ENCODE results near the gene SUGCT. TPM values are rescaled to one million over a fixed set of nuclear protein-coding genes. Genes with fewer than 3 reads are reported as not detected.
A peak's percentile ranks its signal among the peaks of the same experiment; 100 is the strongest.

SUGCT gene
- 1 to 10 TPM; 2.3 to 4.5 (median 4.0) TPM for total RNA-seq

- Histone ChIP-seq H3K36me3 (no peaks in the 10 kb centered on the region), H3K27me3 (no peaks in the 10 kb centered on the region), H3K27ac (peak within 1 kb of the TSS; percentile 84 to 90), H3K9me3 (no peaks in the 10 kb centered on the region), H3K4me1 (peaks cover 0 to 5% of the 10 kb centered on the region in 2 donors), H3K4me3 (peak within 1 kb of the TSS; percentile 91 to 97 (median 97))
- intact Hi-C loops (cut with DNase I; ENCODE audit: low total_unique reads) = no loop called here
- peak; percentile 74 to 85 for DNase-seq (ENCODE audit: low spot score in 2 of 2)
- TF ChIP-seq POLR2A (IDR thresholded peaks at IDR 0.05) (peak; percentile 28), CTCF (IDR thresholded peaks at IDR 0.05) (peak; percentile 76 to 93 (median 87)), POLR2AphosphoS5 (IDR thresholded peaks at IDR 0.05) (peak in 2 of 3 donors; percentile 77 to 91)
Observed at GRCh38 chr7:40134428-40135316, at the start of gene SUGCT, which contains the start of gene MPLKIP. TSS of gene SUGCT (plus strand) at chr7:40135005. TSS of gene MPLKIP (minus strand) at chr7:40134622. CDS start at chr7:40134567, 55 bp downstream.

DNA sequence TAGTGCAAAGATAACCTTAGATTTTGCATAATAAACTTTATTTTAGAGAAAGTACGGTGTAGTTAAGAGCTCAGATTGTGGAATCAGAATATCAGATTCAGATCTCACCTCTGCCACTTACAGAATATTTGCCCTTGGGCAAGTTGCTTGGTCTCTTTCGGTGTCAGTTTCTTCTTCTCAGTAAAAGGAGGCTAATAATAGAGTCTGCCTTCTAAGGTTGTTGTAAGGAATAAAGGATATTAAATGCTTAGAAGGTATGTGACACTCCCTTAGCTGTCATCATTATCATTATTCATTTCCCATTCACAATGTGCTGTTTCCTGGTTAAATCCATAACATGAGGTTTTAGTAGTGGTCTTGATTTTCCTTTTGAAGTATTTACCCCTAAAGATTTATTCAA lies 42.6 kb upstream of the SUGCT start:
- no peak for TF ChIP-seq POLR2A (IDR thresholded peaks at IDR 0.05)
- intact Hi-C loops (cut with DNase I; ENCODE audit: low total_unique reads) = no loop called here
- DNase-seq (ENCODE audit: low spot score in 2 of 2) = no peak
- Histone ChIP-seq H3K27me3 (no peaks in the 10 kb centered on the region), H3K36me3 (peaks cover 9% of the 10 kb centered on the region), H3K4me1 (no peaks in the 10 kb centered on the region), H3K4me3 (no peak overlapping the region), H3K9me3 (no peaks in the 10 kb centered on the region), H3K27ac (no peak overlapping the region)

- intact Hi-C loops (cut with DNase I; ENCODE audit: low total_unique reads) = no loop called here
- H3K4me3 ChIP-seq = no peak overlapping the region
- no peaks in the 10 kb centered on the region for H3K4me1 ChIP-seq
- H3K27me3 ChIP-seq = no peaks in the 10 kb centered on the region
- no peaks in the 10 kb centered on the region for H3K9me3 ChIP-seq
- DNase-seq (ENCODE audit: low spot score in 2 of 2) = no peak
- H3K27ac ChIP-seq = peak overlapping the region in 1 of 2 donors; percentile 14
- TF ChIP-seq CTCF (IDR thresholded peaks at IDR 0.05) (no peak), POLR2A (IDR thresholded peaks at IDR 0.05) (no peak), POLR2AphosphoS5 (IDR thresholded peaks at IDR 0.05) (no peak)
- peaks cover 9% of the 10 kb centered on the region for H3K36me3 ChIP-seq
Observed at GRCh38 chr7:40093631-40094350, 41.0 kb upstream of the SUGCT start.

GRCh38 chr7:40095230-40095629 lies 39.6 kb upstream of the SUGCT start:
- Histone ChIP-seq H3K27me3 (no peaks in the 10 kb centered on the region), H3K27ac (no peak overlapping the region), H3K4me1 (no peaks in the 10 kb centered on the region), H3K4me3 (no peak overlapping the region), H3K9me3 (no peaks in the 10 kb centered on the region), H3K36me3 (peaks cover 9% of the 10 kb centered on the region)
- no peak for DNase-seq (ENCODE audit: low spot score in 2 of 2)
- no peak for TF ChIP-seq CTCF (IDR thresholded peaks at IDR 0.05)
- TF ChIP-seq POLR2AphosphoS5 (IDR thresholded peaks at IDR 0.05) = no peak
- intact Hi-C loops (cut with DNase I; ENCODE audit: low total_unique reads) = no loop called here

- intact Hi-C loops (cut with DNase I; ENCODE audit: low total_unique reads) = no loop called here
- H3K36me3 ChIP-seq = peaks cover 9% of the 10 kb centered on the region
Observed at GRCh38 chr7:40095695-40096327, 39.0 kb upstream of the SUGCT start.

More at GRCh38 chr7:40095695-40096327, 39.0 kb upstream of the SUGCT start:
- DNase-seq (ENCODE audit: low spot score in 2 of 2) = no peak
- no peaks in the 10 kb centered on the region for H3K27me3 ChIP-seq
- no peak for TF ChIP-seq POLR2A (IDR thresholded peaks at IDR 0.05)
- TF ChIP-seq POLR2AphosphoS5 (IDR thresholded peaks at IDR 0.05) = no peak
- no peak for TF ChIP-seq CTCF (IDR thresholded peaks at IDR 0.05)
- no peaks in the 10 kb centered on the region for H3K9me3 ChIP-seq
- no peaks in the 10 kb centered on the region for H3K4me1 ChIP-seq
- no peak overlapping the region for H3K27ac ChIP-seq
- no peak overlapping the region for H3K4me3 ChIP-seq
